Measurements from ENCODE around the gene GMDS.

DNA sequence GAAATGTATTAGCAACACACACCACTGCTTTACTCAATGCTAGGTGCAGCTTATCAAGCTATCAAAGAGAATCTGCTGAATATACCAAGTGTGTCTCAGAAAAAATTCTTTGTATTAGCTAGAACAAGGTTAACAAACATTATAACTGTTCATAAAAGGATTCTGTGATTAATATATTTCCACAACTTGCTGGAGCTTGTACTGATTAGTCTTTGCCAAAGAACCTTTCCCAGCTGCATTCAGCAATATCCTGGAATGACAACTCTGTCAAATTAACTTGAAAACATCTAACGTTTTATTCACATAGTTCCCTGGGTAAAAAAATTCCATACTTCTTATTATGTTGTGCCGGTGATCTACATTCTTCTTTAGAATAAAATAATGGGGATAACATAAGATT lies 383.0 kb downstream of the GMDS start:
- TF ChIP-seq, protein P1, sequence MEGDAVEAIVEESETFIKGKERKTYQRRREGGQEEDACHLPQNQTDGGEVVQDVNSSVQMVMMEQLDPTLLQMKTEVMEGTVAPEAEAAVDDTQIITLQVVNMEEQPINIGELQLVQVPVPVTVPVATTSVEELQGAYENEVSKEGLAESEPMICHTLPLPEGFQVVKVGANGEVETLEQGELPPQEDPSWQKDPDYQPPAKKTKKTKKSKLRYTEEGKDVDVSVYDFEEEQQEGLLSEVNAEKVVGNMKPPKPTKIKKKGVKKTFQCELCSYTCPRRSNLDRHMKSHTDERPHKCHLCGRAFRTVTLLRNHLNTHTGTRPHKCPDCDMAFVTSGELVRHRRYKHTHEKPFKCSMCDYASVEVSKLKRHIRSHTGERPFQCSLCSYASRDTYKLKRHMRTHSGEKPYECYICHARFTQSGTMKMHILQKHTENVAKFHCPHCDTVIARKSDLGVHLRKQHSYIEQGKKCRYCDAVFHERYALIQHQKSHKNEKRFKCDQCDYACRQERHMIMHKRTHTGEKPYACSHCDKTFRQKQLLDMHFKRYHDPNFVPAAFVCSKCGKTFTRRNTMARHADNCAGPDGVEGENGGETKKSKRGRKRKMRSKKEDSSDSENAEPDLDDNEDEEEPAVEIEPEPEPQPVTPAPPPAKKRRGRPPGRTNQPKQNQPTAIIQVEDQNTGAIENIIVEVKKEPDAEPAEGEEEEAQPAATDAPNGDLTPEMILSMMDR (IDR thresholded peaks at IDR 0.05): no peak
- no peak for TF ChIP-seq EP300 (IDR thresholded peaks at IDR 0.05)

Data from ovary (tissue), 3 donors.